K562 (cell line): ENCODE measurements around the gene STPG4. TPM values are rescaled to one million over a fixed set of nuclear protein-coding genes. Genes with fewer than 3 reads are reported as not detected.

Experiments used
- BRF1 ChIP-seq: IDR thresholded peaks from 3 replicates; pipeline ENCODE4 v1.6.1; 2011; ENCODE audit warnings: borderline replicate concordance, mild to moderate bottlenecking; ENCODE audit not compliant: insufficient read length; ENCODE audit errors: extremely low read depth
- GABPA ChIP-seq: fragments of 200-800 bp; sonication (Bioruptor generic); conservative IDR thresholded peaks from 2 replicates; pipeline ENCODE4 v1.6.1; 2016; ENCODE audit warnings: low read depth, missing genetic modification characterization, missing compliant biosample characterization
- HDGF ChIP-seq: fragments of 450-650 bp; IDR thresholded peaks from 2 replicates; pipeline ENCODE4 v1.6.1; 2016
- MLX ChIP-seq, 2 experiments: fragments of 450-650 bp in 1 of 2; sonication (generic) in 1 of 2; formaldehyde crosslinking; conservative IDR thresholded peaks; 2 replicates each; pipeline versions ENCODE4 v1.4.0 to v1.8.1; 2020 to 2022; ENCODE audit warnings: mild to moderate bottlenecking in 1 of 2, missing genetic modification reagents in 1 of 2
- MTA1 ChIP-seq: fragments of 450-650 bp; IDR thresholded peaks from 2 replicates; pipeline ENCODE4 v1.6.1; 2017; ENCODE audit warnings: borderline replicate concordance
- NCOR1 ChIP-seq: fragments of 450-650 bp; IDR thresholded peaks from 2 replicates; pipeline ENCODE4 v1.6.1; 2016; ENCODE audit warnings: mild to moderate bottlenecking, moderate library complexity
- RAD21 ChIP-seq, 2 experiments: fragments of 250-450 bp in 1 of 2; fragments of 450-650 bp in 1 of 2; sonication (Bioruptor Pico) in 1 of 2; formaldehyde crosslinking in 1 of 2; IDR thresholded peaks in 1 of 2; conservative IDR thresholded peaks in 1 of 2; 2 replicates each; pipeline versions ENCODE4 v1.4.0 to v1.8.0; 2020 to 2022; ENCODE audit warnings: mild to moderate bottlenecking in 2 of 2, moderate library complexity in 1 of 2
- TAL1 ChIP-seq: fragments of 450-650 bp; IDR thresholded peaks from 2 replicates; pipeline ENCODE4 v1.6.1; 2016; ENCODE audit warnings: mild to moderate bottlenecking
- ZNF785 ChIP-seq: fragments of 250-450 bp; sonication (Bioruptor Pico); IDR thresholded peaks from 2 replicates; pipeline ENCODE4 v1.4.0; 2020; ENCODE audit warnings: mild to moderate bottlenecking
- polyA plus RNA-seq, 8 experiments: library from polyadenylated mRNA; depleted of rRNA in 4 of 8; stranded (reverse) in 5 of 8; unstranded in 3 of 8; fragments of >200 nt; fragmentation: Nextera tagmentation in 2 of 8; fragmentation: Illumina TruSeq in 1 of 8; extraction: Ambion mirVana in 2 of 8; extraction: Trizol in 1 of 8; gene quantifications; 2 replicates each; pipeline versions ENCODE4 v1.2.1 to v1.2.3, GENCODE V29; 2011 to 2014; ENCODE audit warnings: inconsistent platforms in 1 of 8, missing spikeins in 1 of 8
- total RNA-seq, 7 experiments: library from RNA; depleted of rRNA in 6 of 7; stranded (reverse); fragments of >200 nt in 6 of 7; fragmentation: Illumina TruSeq in 2 of 7; extraction: Trizol in 2 of 7; gene quantifications; 2 replicates each; pipeline versions ENCODE4 v1.2.1 to v1.2.3, GENCODE V29; 2011 to 2021; ENCODE audit warnings: low replicate concordance in 1 of 7
- TF ChIP-seq, protein P1 (sequence below), 2 experiments: fragments of 450-650 bp; conservative IDR thresholded peaks; 2 replicates each; pipeline ENCODE4 v1.6.1; 2017; ENCODE audit warnings: mild to moderate bottlenecking in 2 of 2, moderate library complexity in 2 of 2
- TF ChIP-seq, protein P2 (sequence below): fragments of 450-650 bp; IDR thresholded peaks from 2 replicates; pipeline ENCODE4 v1.6.1; 2017; ENCODE audit warnings: antibody characterized with exemption, mild to moderate bottlenecking

The STPG4 gene
- total and polyA plus RNA-seq, 9 of the 15 experiments (the other 6 are each of a cell fraction or from before 2014, with no cell fraction given) = 0.10 to 0.68 (median 0.22) TPM; not detected in 6

- TF ChIP-seq ZNF785 (CRISPR knock-in tag) (no peak), MTA1 (no peak), MLX (CRISPR knock-in tag; conservative IDR thresholded peaks at IDR 0.05) (no peak), BRF1 (no peak), NCOR1 (peak; percentile 63), GABPA (tag) (peak; percentile 51; the same call in 1 of the 2 replicates), HDGF (no peak), TAL1 (peak; percentile 64), RAD21 (CRISPR knock-in tag; conservative IDR thresholded peaks at IDR 0.05 in 1 of 2, IDR thresholded peaks at IDR 0.05 in 1 of 2) (peak in 1 of 2 experiments; percentile 10; a peak in 1 of 4 replicates)
- TF ChIP-seq, protein P1, sequence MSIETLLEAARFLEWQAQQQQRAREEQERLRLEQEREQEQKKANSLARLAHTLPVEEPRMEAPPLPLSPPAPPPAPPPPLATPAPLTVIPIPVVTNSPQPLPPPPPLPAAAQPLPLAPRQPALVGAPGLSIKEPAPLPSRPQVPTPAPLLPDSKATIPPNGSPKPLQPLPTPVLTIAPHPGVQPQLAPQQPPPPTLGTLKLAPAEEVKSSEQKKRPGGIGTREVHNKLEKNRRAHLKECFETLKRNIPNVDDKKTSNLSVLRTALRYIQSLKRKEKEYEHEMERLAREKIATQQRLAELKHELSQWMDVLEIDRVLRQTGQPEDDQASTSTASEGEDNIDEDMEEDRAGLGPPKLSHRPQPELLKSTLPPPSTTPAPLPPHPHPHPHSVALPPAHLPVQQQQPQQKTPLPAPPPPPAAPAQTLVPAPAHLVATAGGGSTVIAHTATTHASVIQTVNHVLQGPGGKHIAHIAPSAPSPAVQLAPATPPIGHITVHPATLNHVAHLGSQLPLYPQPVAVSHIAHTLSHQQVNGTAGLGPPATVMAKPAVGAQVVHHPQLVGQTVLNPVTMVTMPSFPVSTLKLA (conservative IDR thresholded peaks at IDR 0.05) = peak in 1 of 2 experiments; percentile 43; a peak in 2 of 4 replicates
- TF ChIP-seq, protein P2, sequence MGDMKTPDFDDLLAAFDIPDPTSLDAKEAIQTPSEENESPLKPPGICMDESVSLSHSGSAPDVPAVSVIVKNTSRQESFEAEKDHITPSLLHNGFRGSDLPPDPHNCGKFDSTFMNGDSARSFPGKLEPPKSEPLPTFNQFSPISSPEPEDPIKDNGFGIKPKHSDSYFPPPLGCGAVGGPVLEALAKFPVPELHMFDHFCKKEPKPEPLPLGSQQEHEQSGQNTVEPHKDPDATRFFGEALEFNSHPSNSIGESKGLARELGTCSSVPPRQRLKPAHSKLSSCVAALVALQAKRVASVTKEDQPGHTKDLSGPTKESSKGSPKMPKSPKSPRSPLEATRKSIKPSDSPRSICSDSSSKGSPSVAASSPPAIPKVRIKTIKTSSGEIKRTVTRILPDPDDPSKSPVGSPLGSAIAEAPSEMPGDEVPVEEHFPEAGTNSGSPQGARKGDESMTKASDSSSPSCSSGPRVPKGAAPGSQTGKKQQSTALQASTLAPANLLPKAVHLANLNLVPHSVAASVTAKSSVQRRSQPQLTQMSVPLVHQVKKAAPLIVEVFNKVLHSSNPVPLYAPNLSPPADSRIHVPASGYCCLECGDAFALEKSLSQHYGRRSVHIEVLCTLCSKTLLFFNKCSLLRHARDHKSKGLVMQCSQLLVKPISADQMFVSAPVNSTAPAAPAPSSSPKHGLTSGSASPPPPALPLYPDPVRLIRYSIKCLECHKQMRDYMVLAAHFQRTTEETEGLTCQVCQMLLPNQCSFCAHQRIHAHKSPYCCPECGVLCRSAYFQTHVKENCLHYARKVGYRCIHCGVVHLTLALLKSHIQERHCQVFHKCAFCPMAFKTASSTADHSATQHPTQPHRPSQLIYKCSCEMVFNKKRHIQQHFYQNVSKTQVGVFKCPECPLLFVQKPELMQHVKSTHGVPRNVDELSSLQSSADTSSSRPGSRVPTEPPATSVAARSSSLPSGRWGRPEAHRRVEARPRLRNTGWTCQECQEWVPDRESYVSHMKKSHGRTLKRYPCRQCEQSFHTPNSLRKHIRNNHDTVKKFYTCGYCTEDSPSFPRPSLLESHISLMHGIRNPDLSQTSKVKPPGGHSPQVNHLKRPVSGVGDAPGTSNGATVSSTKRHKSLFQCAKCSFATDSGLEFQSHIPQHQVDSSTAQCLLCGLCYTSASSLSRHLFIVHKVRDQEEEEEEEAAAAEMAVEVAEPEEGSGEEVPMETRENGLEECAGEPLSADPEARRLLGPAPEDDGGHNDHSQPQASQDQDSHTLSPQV = no peak
These were observed 66.6 kb downstream of the STPG4 start (continued) for GRCh38 chr2:47088371-47089082.
